Umbilical cord (tissue), 2 donors: Measurements from ENCODE around the gene RAC2. TPM values are rescaled to one million over a fixed set of nuclear protein-coding genes. Genes with fewer than 3 reads are reported as not detected.
"Not testable (repeated sequence)": the region's sequence is repeated elsewhere in the genome, so short reads cannot be mapped to it uniquely, and the experiment has no call there.

Source experiments
- DNase-seq: peaks from one replicate; pipeline ENCODE4 v3.0.0-alpha.2; 2015; ENCODE audit warnings: low spot score
- total RNA-seq: library from RNA; depleted of rRNA; stranded (reverse); fragments of >200 nt; gene quantifications from one replicate; pipeline ENCODE4 v1.2.3, GENCODE V29; 2014; ENCODE audit warnings: low replicate concordance; ENCODE audit not compliant: insufficient read depth

The RAC2 gene
- total RNA-seq, 1 donor from 2014 or later, result 17.3 TPM

- DNase-seq, result no peak
Observed at GRCh38 chr22:37256075-37256726, 12.1 kb upstream of the RAC2 start.

GRCh38 chr22:37255558-37256006, 11.5 kb upstream of the RAC2 start:
- no peak for DNase-seq

GRCh38 chr22:37254867-37255233, 10.8 kb upstream of the RAC2 start:
- DNase-seq, result no peak

GRCh38 chr22:37254209-37254866, 10.3 kb upstream of the RAC2 start:
- DNase-seq, result no peak

- DNase-seq, result no peak
Observed at GRCh38 chr22:37253126-37253660, 9.1 kb upstream of the RAC2 start.

GRCh38 chr22:37251836-37252235, 7.8 kb upstream of the RAC2 start:
- DNase-seq, result not testable (repeated sequence)

- no peak for DNase-seq
Observed at GRCh38 chr22:37249986-37250385, 5.9 kb upstream of the RAC2 start.

- no peak for DNase-seq
Observed at GRCh38 chr22:37248251-37248650, 4.2 kb upstream of the RAC2 start.

- DNase-seq, result no peak
Observed at GRCh38 chr22:37245740-37246139, 1.7 kb upstream of the RAC2 start.

- DNase-seq, result no peak
Observed at GRCh38 chr22:37244922-37245722, 1.1 kb upstream of the RAC2 start.

- no peak for DNase-seq
Observed at GRCh38 chr22:37243402-37244113, 511 bp downstream of the RAC2 start.

GRCh38 chr22:37242395-37242918, 1.6 kb downstream of the RAC2 start:
- DNase-seq, result no peak

GRCh38 chr22:37241351-37242142, 2.5 kb downstream of the RAC2 start:
- no peak for DNase-seq

GRCh38 chr22:37240941-37241320, 3.1 kb downstream of the RAC2 start:
- no peak for DNase-seq

- DNase-seq, result no peak
Observed at GRCh38 chr22:37240240-37240940, 3.7 kb downstream of the RAC2 start.

GRCh38 chr22:37239336-37240239, 4.5 kb downstream of the RAC2 start:
- DNase-seq, result no peak

- DNase-seq, result no peak
Observed at GRCh38 chr22:37237371-37238268, 6.4 kb downstream of the RAC2 start.
